K562 (cell line): Measurements from ENCODE around the gene SRPK3. TPM values are rescaled to one million over a fixed set of nuclear protein-coding genes. Genes with fewer than 3 reads are reported as not detected.

Experiments used
- ATAC-seq: fragments of 200-7000 bp; cut with Tn5 transposase; 3 replicates; pipeline ENCODE4 v1.9.1; 2020; ENCODE audit warnings: moderate library complexity
- BruUV-seq: library from RNA; stranded (reverse); fragments of 400-500 nt; replicated peaks from 2 replicates; lab custom pipeline; 2021; lab: Mats Ljungman, UMichigan
- CTCF ChIA-PET: fragments of 300-600 bp; formaldehyde crosslinking; extraction: SDS; loops from one replicate; lab custom pipeline; 2021; ENCODE audit warnings: low intra/inter-chr PET ratio; lab: Yijun Ruan, JAX
- POLR2A ChIA-PET: fragments of 300-600, 350-650 bp; sonication (Branson Sonifier 250); formaldehyde crosslinking; extraction: SDS; loops from one replicate; lab custom pipeline; 2021; ENCODE audit warnings: antibody characterized with exemption, inconsistent platforms; lab: Yijun Ruan, JAX
- DNase-seq, 4 experiments: peaks; one replicate each; pipeline versions ENCODE4 v3.0.0 to v3.0.0-alpha.2; 2011 to 2018; ENCODE audit warnings: low spot score in 3 of 4, mixed read lengths in 3 of 4; ENCODE audit errors: extremely low read depth in 1 of 4
- FAIRE-seq: peaks from 2 replicates; lab custom pipeline; 2011; peaks lifted over from hg19 to GRCh38; lab: Jason Lieb, UNC
- H2AFZ ChIP-seq: 2 replicates; pipeline ENCODE4 v1.6.0; 2011; ENCODE audit warnings: low read depth, low read length, control low read depth, inconsistent platforms
- H3K27ac ChIP-seq: fragments of 200-600 bp; 3 replicates; pipeline ENCODE4 v1.8.0; 2011; ENCODE audit warnings: low read depth, mild to moderate bottlenecking, control low read depth, inconsistent platforms, low read length, moderate library complexity, mixed read lengths; ENCODE audit errors: extremely low read depth
- H3K27me3 ChIP-seq, 2 experiments: fragments of 300-600 bp in 1 of 2; 2 replicates in 1 of 2; 3 replicates in 1 of 2; pipeline versions ENCODE4 v1.6.0 to v1.8.0; 2011; ENCODE audit warnings: inconsistent platforms in 2 of 2, low read length in 2 of 2, mild to moderate bottlenecking in 1 of 2, mixed read lengths in 1 of 2, moderate library complexity in 1 of 2; ENCODE audit not compliant: control insufficient read depth in 2 of 2, insufficient read depth in 2 of 2
- H3K36me3 ChIP-seq: fragments of 300-600 bp; 3 replicates; pipeline ENCODE4 v1.8.0; 2011; ENCODE audit warnings: mild to moderate bottlenecking, low read length, inconsistent platforms; ENCODE audit not compliant: control insufficient read depth, insufficient read depth
- H3K4me1 ChIP-seq, 2 experiments: fragments of 200-600 bp in 1 of 2; replicated peaks in 1 of 2; 2 replicates in 1 of 2; 3 replicates in 1 of 2; pipeline versions ENCODE4 v1.5.1 to v1.8.0; 2011; ENCODE audit warnings: inconsistent platforms in 2 of 2, low read length in 2 of 2, mild to moderate bottlenecking in 1 of 2, mixed read lengths in 1 of 2, moderate library complexity in 1 of 2; ENCODE audit not compliant: control insufficient read depth in 2 of 2, insufficient read depth in 2 of 2
- H3K4me2 ChIP-seq: 2 replicates; pipeline ENCODE4 v1.6.1; 2011; ENCODE audit warnings: low read length, control low read depth, inconsistent platforms, mixed read lengths; ENCODE audit not compliant: insufficient read depth
- H3K4me3 ChIP-seq: fragments of 200-600 bp; sonication (generic), shearing (Covaris generic); 2 replicates; pipeline ENCODE4 v1.5.1; 2016; ENCODE audit warnings: control low read depth, inconsistent platforms
- H3K79me2 ChIP-seq: fragments of 200-600 bp; 3 replicates; pipeline ENCODE4 v1.8.0; 2011; ENCODE audit warnings: low read length, inconsistent platforms; ENCODE audit not compliant: control insufficient read depth, insufficient read depth
- H3K9ac ChIP-seq, 2 experiments: 2 replicates each; pipeline versions ENCODE4 v1.6.0 to v1.6.1; 2011; ENCODE audit warnings: low read depth in 2 of 2, low read length in 2 of 2, control low read depth in 1 of 2, inconsistent platforms in 1 of 2, mild to moderate bottlenecking in 1 of 2, mixed read lengths in 1 of 2; ENCODE audit not compliant: insufficient read depth in 1 of 2
- H3K9me1 ChIP-seq: one replicate; pipeline ENCODE4 v1.6.0; 2011; ENCODE audit warnings: inconsistent platforms, mild to moderate bottlenecking, low read length, moderate library complexity; ENCODE audit not compliant: control insufficient read depth, insufficient read depth
- H3K9me3 ChIP-seq: replicated peaks from 2 replicates; pipeline ENCODE4 v1.5.1; 2011; ENCODE audit warnings: low read depth, low read length, inconsistent platforms; ENCODE audit not compliant: control insufficient read depth, insufficient read depth
- H4K20me1 ChIP-seq: replicated peaks from 2 replicates; pipeline ENCODE4 v1.6.1; 2011; ENCODE audit warnings: low read length, inconsistent platforms, mixed read lengths; ENCODE audit not compliant: control insufficient read depth, insufficient read depth
- MED1 ChIP-seq: sonication (generic); formaldehyde crosslinking; IDR thresholded peaks from 2 replicates; pipeline ENCODE4 v1.8.1; 2023; ENCODE audit warnings: missing genetic modification reagents, borderline replicate concordance
- PML ChIP-seq: IDR thresholded peaks from 2 replicates; pipeline ENCODE4 v1.6.1; 2012; ENCODE audit warnings: low read length, inconsistent platforms
- POLR2G ChIP-seq: fragments of 200-400 bp; formaldehyde crosslinking; IDR thresholded peaks from 2 replicates; pipeline ENCODE4 v1.6.1; 2017; ENCODE audit warnings: low read depth, mild to moderate bottlenecking, antibody characterized with exemption, low read length, moderate library complexity
- ZBTB11 ChIP-seq, 3 experiments: fragments of 200-800 bp in 1 of 3; fragments of 250-450 bp in 1 of 3; fragments of 450-650 bp in 1 of 3; sonication (Bioruptor Pico) in 1 of 3; sonication (Bioruptor generic) in 1 of 3; formaldehyde crosslinking in 1 of 3; IDR thresholded peaks; 2 replicates each; pipeline versions ENCODE4 v1.6.1 to v1.8.0; 2016 to 2022; ENCODE audit warnings: mild to moderate bottlenecking in 2 of 3, missing genetic modification characterization in 2 of 3, missing compliant biosample characterization in 1 of 3, moderate library complexity in 1 of 3
- ZNF780A ChIP-seq: fragments of 250-450 bp; sonication (Bioruptor Pico); IDR thresholded peaks from 2 replicates; pipeline ENCODE4 v1.5.0; 2021; ENCODE audit warnings: mild to moderate bottlenecking
- WGBS: fragments of 100-300 bp; shearing (Covaris generic); methylation state at CpG from one replicate; pipeline ENCODE4 v1.1.6; 2016; ENCODE audit warnings: low coverage, mixed read lengths; ENCODE audit not compliant: insufficient coverage; ENCODE audit errors: missing lambda C conversion rate; 5-methylcytosine and 5-hydroxymethylcytosine counted together
- in situ Hi-C: fragments of 300-500 bp; cut with MboI; formaldehyde crosslinking; loops from 4 replicates; pipeline ENCODE4 v1.15.0; 2018; ENCODE audit warnings: inconsistent platforms, mixed read lengths
- intact Hi-C: fragments of 100-400 bp; cut with micrococcal nuclease; formaldehyde crosslinking; loops from 2 replicates; pipeline ENCODE4 v1.14.2; 2022
- polyA plus RNA-seq, 8 experiments: library from polyadenylated mRNA; depleted of rRNA in 4 of 8; stranded (reverse) in 5 of 8; unstranded in 3 of 8; fragments of >200 nt; fragmentation: Nextera tagmentation in 2 of 8; fragmentation: Illumina TruSeq in 1 of 8; extraction: Ambion mirVana in 2 of 8; extraction: Trizol in 1 of 8; gene quantifications; 2 replicates each; pipeline versions ENCODE4 v1.2.1 to v1.2.3, GENCODE V29; 2011 to 2014; ENCODE audit warnings: inconsistent platforms in 1 of 8, missing spikeins in 1 of 8
- total RNA-seq, 7 experiments: library from RNA; depleted of rRNA in 6 of 7; stranded (reverse); fragments of >200 nt in 6 of 7; fragmentation: Illumina TruSeq in 2 of 7; extraction: Trizol in 2 of 7; gene quantifications; 2 replicates each; pipeline versions ENCODE4 v1.2.1 to v1.2.3, GENCODE V29; 2011 to 2021; ENCODE audit warnings: low replicate concordance in 1 of 7
- TF ChIP-seq, protein P1 (sequence below): fragments of 200-600 bp; sonication (generic); IDR thresholded peaks from one replicate; pipeline ENCODE4 v1.6.1; 2012; ENCODE audit warnings: mild to moderate bottlenecking, low read depth, low read length, inconsistent platforms

SRPK3 gene
- total and polyA plus RNA-seq, 9 of the 15 experiments (the other 6 are each of a cell fraction or from before 2014, with no cell fraction given): 0.01 to 0.09 (median 0.04) TPM; not detected in 2

DNA sequence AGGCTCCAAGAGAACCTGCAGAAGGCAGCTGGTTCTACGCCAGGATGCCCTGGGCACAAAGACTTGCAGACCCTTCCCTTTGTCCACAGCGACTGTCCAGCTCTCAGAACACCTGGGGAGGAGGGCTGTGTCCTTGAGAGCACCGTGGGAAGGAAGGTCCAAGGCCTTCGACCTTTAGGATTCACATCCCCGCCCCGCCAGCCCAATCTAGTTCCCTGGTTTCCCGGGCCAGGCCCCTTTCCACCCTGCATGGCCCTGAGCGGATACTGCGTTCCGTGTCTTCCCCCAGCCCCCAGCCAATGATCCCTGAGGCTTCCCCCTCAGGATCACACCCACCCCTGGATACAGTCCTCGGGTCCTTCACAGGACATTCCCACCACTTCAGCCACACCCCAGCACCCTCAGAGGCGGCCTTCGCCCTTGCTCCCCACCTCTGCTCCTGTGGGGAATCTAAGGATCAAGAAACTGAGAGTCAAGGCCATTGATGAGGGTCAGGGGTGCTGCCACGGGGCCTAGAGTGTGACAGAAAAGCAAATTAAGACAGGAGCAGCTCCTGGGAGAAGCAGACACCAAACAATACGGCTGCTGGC, 47.1 kb upstream of the SRPK3 start:
- ATAC-seq (no peak), DNase-seq (no peak), FAIRE-seq (no peak)
- Histone ChIP-seq H2AFZ (no peak overlapping the region), H3K9me1 (no peaks in the 10 kb centered on the region), H4K20me1 (no peaks in the 10 kb centered on the region), H3K27me3 (no peaks in the 10 kb centered on the region), H3K4me3 (no peak overlapping the region), H3K4me2 (no peak overlapping the region), H3K9me3 (0 out of 2 replicates have a peak, but pooled peaks cover 2% of the 10 kb centered on the region), H3K36me3 (no peaks in the 10 kb centered on the region; the same call in 2 of the 3 replicates), H3K27ac (no peak overlapping the region), H3K4me1 (peaks cover 8 to 39% of the 10 kb centered on the region in 2 experiments; a peak in 4 of 5 replicates), H3K79me2 (no peaks in the 10 kb centered on the region), H3K9ac (0 out of 4 replicates have a peak overlapping the region, but pooled peaks of 1 of the 2 experiments have one; percentile 7)
- CTCF ChIA-PET: no interaction called here
- no TSS peak for BruUV-seq
- POLR2A ChIA-PET: interaction anchor here (0.8 kb wide), 1 partner anchor 68 kb away, joined by 3 read pairs; no protein-coding TSS in a partner anchor
- 76% methylated on average over 9 of the region's 15 CpGs for WGBS
- intact Hi-C loops (no loop called here), in situ Hi-C loops (no loop called here)
- TF ChIP-seq MED1 (CRISPR knock-in tag): no peak
- TF ChIP-seq POLR2G: no peak
- TF ChIP-seq ZNF780A (CRISPR knock-in tag): no peak
- TF ChIP-seq PML: no peak
- TF ChIP-seq ZBTB11 (CRISPR knock-in tag; IDR thresholded peaks at IDR 0.05): no peak
- TF ChIP-seq, protein P1, sequence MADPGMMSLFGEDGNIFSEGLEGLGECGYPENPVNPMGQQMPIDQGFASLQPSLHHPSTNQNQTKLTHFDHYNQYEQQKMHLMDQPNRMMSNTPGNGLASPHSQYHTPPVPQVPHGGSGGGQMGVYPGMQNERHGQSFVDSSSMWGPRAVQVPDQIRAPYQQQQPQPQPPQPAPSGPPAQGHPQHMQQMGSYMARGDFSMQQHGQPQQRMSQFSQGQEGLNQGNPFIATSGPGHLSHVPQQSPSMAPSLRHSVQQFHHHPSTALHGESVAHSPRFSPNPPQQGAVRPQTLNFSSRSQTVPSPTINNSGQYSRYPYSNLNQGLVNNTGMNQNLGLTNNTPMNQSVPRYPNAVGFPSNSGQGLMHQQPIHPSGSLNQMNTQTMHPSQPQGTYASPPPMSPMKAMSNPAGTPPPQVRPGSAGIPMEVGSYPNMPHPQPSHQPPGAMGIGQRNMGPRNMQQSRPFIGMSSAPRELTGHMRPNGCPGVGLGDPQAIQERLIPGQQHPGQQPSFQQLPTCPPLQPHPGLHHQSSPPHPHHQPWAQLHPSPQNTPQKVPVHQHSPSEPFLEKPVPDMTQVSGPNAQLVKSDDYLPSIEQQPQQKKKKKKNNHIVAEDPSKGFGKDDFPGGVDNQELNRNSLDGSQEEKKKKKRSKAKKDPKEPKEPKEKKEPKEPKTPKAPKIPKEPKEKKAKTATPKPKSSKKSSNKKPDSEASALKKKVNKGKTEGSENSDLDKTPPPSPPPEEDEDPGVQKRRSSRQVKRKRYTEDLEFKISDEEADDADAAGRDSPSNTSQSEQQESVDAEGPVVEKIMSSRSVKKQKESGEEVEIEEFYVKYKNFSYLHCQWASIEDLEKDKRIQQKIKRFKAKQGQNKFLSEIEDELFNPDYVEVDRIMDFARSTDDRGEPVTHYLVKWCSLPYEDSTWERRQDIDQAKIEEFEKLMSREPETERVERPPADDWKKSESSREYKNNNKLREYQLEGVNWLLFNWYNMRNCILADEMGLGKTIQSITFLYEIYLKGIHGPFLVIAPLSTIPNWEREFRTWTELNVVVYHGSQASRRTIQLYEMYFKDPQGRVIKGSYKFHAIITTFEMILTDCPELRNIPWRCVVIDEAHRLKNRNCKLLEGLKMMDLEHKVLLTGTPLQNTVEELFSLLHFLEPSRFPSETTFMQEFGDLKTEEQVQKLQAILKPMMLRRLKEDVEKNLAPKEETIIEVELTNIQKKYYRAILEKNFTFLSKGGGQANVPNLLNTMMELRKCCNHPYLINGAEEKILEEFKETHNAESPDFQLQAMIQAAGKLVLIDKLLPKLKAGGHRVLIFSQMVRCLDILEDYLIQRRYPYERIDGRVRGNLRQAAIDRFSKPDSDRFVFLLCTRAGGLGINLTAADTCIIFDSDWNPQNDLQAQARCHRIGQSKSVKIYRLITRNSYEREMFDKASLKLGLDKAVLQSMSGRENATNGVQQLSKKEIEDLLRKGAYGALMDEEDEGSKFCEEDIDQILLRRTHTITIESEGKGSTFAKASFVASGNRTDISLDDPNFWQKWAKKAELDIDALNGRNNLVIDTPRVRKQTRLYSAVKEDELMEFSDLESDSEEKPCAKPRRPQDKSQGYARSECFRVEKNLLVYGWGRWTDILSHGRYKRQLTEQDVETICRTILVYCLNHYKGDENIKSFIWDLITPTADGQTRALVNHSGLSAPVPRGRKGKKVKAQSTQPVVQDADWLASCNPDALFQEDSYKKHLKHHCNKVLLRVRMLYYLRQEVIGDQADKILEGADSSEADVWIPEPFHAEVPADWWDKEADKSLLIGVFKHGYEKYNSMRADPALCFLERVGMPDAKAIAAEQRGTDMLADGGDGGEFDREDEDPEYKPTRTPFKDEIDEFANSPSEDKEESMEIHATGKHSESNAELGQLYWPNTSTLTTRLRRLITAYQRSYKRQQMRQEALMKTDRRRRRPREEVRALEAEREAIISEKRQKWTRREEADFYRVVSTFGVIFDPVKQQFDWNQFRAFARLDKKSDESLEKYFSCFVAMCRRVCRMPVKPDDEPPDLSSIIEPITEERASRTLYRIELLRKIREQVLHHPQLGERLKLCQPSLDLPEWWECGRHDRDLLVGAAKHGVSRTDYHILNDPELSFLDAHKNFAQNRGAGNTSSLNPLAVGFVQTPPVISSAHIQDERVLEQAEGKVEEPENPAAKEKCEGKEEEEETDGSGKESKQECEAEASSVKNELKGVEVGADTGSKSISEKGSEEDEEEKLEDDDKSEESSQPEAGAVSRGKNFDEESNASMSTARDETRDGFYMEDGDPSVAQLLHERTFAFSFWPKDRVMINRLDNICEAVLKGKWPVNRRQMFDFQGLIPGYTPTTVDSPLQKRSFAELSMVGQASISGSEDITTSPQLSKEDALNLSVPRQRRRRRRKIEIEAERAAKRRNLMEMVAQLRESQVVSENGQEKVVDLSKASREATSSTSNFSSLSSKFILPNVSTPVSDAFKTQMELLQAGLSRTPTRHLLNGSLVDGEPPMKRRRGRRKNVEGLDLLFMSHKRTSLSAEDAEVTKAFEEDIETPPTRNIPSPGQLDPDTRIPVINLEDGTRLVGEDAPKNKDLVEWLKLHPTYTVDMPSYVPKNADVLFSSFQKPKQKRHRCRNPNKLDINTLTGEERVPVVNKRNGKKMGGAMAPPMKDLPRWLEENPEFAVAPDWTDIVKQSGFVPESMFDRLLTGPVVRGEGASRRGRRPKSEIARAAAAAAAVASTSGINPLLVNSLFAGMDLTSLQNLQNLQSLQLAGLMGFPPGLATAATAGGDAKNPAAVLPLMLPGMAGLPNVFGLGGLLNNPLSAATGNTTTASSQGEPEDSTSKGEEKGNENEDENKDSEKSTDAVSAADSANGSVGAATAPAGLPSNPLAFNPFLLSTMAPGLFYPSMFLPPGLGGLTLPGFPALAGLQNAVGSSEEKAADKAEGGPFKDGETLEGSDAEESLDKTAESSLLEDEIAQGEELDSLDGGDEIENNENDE: no peak
